ENCODE data around the gene TNNC1.

TNNC1 gene

DNA sequence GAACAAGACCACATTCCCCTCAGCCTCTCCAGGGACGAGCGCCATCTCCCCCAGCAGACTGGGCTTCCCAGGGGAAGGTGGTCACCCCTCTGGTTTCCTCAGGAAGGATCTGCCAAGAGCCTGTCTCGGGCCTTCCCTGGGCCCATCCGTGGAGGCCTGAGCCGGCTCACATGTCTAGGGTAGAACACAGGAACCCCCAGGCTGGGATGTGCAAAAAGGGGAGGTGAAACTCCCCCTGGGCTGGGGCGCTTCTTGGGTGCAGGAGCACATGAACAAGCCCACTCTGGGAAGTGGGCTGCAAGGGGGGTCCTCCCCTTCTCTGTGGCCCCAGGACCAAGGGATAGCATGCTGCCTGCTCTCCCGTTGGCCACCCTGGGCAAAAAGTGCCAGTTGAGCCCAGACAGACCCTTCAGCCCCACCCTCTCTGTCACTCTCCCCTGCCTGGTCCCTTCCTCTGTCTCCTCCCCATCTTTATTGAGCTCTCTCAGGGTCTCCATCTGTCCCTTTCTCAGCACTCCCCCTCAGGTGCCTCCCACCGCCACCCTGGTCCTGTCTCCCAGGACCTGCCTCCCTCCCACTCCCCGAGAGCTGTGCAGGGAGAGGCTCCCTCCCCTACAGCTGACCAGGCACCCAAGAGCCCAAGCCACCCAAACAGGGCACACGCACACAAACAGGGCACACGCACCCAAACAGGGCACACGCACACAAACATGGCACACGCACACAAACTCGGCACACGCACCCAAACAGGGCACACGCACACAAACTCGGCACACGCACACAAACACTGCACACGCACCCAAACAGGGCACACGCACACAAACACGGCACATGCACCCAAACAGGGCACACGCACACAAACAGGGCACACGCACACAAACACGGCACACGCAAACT, 9.8 kb downstream of the TNNC1 start:
- Histone ChIP-seq H3K9ac (ENCODE audit: low read length) (no peak overlapping the region), H3K27me3 (ENCODE audit: control insufficient read depth in 1 of 2, insufficient read depth in 2 of 2, low read length in 2 of 2) (no peaks in the 10 kb centered on the region), H3K36me3 (ENCODE audit: insufficient read depth, low read length) (no peaks in the 10 kb centered on the region), H3K9me3 (ENCODE audit: low read length) (no peaks in the 10 kb centered on the region), H3K27ac (ENCODE audit: low read depth, low read length) (no peak overlapping the region), H3K4me1 (ENCODE audit: insufficient read depth, low read length) (peaks cover 13% of the 10 kb centered on the region), H3K4me3 (ENCODE audit: low read depth in 1 of 2, low read length in 2 of 2) (no peak overlapping the region)

DNA sequence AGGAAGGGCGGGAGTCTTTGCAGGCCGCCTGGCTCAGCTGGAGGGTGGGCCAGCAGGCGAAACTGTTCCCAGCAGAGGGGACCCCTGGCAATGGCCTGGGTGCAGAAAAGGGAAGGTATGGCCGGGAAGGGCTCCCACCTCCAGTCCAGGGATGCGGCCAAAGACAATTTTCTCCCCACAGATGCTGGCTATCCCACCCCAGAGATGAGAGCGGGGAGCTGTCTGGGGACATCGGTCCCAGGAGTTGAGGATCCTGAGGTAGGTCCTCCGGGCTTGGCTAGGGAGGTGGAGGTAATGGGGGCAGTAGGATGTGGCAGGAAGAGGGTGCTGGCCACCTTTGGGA, 10.6 kb downstream of the TNNC1 start:
- Histone ChIP-seq H3K36me3 (ENCODE audit: insufficient read depth, low read length) (no peaks in the 10 kb centered on the region), H3K4me3 (ENCODE audit: low read depth in 1 of 2, low read length in 2 of 2) (no peak overlapping the region), H3K4me1 (ENCODE audit: insufficient read depth, low read length) (peaks cover 13% of the 10 kb centered on the region), H3K27me3 (ENCODE audit: control insufficient read depth in 1 of 2, insufficient read depth in 2 of 2, low read length in 2 of 2) (no peaks in the 10 kb centered on the region), H3K9ac (ENCODE audit: low read length) (no peak overlapping the region), H3K9me3 (ENCODE audit: low read length) (no peaks in the 10 kb centered on the region), H3K27ac (ENCODE audit: low read depth, low read length) (no peak overlapping the region)

DNA sequence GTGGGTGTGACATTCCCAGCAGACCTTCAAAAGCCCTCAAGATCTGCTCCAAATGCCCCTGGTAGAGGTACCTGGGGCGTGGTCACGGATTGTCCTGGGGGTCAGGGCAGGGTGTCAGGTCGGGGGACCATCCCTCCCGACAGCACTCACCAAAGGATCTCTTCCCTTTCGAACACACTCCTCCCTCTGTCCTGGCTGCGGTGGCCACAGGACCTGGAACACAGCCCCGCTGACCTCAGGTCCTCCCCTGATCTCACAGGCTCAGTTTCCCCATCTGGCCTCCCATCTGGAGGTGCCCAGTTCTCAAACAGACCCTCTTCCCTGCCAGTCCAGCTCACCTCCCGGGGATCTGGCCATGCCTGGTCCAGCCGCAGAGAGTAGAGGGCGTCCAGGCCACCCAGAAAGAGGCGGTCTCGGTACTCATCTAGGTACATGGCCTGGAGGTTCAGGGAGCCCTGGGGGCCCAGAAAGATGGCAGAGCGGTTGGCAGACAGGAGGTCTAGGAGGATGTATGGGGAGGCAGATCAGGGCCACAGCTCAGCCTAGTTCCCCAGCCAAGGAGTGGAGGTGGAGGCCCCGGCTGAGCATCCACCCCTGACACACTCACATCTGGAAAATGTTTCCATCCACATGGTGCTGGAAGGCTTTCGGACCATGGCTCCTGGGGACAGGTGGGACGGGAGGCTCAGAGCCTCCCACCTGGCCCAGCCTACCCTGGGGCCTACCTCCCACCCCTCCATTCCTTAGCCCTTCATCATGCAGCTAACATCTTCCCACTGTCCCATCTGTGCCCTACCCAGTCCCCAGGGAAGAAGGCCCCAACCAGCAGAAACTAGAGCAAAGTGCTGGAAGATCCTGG, 11.2 kb downstream of the TNNC1 start:
- no peak overlapping the region for H3K4me3 ChIP-seq (ENCODE audit: low read depth in 1 of 2, low read length in 2 of 2)
- H3K9me3 ChIP-seq (ENCODE audit: low read length) = no peaks in the 10 kb centered on the region
- H3K27ac ChIP-seq (ENCODE audit: low read depth, low read length) = no peak overlapping the region
- no peak overlapping the region for H3K9ac ChIP-seq (ENCODE audit: low read length)
- no peaks in the 10 kb centered on the region for H3K27me3 ChIP-seq (ENCODE audit: control insufficient read depth in 1 of 2, insufficient read depth in 2 of 2, low read length in 2 of 2)
- no peaks in the 10 kb centered on the region for H3K36me3 ChIP-seq (ENCODE audit: insufficient read depth, low read length)
- peaks cover 13% of the 10 kb centered on the region for H3K4me1 ChIP-seq (ENCODE audit: insufficient read depth, low read length)

DNA sequence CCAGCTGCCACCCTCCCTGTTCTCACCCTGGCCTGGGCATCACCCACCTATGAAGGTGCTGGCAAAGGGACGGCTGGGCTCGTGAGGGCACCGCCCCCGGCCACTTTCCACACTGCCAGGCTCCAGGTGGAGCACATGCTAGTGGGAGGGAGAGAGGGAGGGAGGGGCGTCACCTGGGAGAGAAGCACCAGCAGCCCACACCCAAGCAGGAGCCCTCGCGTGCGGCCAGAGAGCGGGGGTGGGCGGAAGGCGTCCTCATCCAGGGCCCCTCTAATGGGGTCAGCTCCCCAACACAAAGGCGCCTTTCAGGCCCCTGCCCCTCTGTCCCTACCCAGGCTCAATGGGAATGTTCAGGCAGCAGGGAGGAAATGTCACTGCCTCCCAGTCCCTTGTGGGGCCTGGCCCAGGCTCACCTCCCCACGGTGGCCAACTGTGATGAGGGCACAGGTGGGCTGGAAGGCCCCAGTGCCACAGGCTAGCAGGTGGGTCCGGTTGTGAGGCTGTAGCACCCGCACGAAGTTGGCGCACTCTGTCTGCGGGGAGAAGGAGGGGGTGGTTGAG, 12.0 kb downstream of the TNNC1 start:
- no peak overlapping the region for H3K27ac ChIP-seq (ENCODE audit: low read depth, low read length)
- peaks cover 11% of the 10 kb centered on the region for H3K4me1 ChIP-seq (ENCODE audit: insufficient read depth, low read length)
- H3K27me3 ChIP-seq (ENCODE audit: control insufficient read depth in 1 of 2, insufficient read depth in 2 of 2, low read length in 2 of 2) = no peaks in the 10 kb centered on the region
- no peaks in the 10 kb centered on the region for H3K9me3 ChIP-seq (ENCODE audit: low read length)
- H3K9ac ChIP-seq (ENCODE audit: low read length) = no peak overlapping the region
- no peak overlapping the region for H3K4me3 ChIP-seq (ENCODE audit: low read depth in 1 of 2, low read length in 2 of 2)
- H3K36me3 ChIP-seq (ENCODE audit: insufficient read depth, low read length) = no peaks in the 10 kb centered on the region

DNA sequence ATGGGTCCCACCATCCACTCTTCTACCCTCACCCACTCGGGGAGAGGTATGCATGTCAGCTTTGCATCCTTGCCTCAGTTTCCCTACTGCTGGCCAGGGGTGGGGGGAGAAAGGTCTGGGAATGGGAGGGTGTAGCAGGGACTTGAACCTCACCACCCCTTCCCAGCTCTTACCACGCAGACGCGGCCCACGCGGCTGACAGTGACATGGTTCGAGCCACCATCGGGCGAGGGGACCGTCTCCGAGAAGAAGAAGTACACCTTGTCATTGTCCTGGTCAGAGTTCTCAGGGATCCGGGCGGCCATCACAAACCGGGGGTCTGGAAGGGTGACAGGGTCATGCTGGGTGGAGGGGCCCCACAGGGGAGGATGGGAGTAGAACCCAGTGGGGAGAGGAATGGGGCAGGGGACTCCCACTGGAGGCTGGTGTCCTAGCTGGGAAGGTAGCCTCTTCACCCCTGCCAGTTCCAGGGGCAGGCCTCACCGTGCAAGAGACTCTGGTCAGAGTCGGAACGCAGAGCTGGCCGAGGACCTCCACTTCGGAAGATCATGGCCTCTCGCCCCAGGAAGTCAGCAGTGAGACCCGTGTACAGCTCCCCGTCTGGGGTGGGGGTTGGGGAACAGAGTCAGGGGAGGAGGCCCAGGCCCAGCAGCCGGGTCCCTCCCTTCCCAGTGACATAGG, 12.6 kb downstream of the TNNC1 start:
- Histone ChIP-seq H3K27me3 (ENCODE audit: control insufficient read depth in 1 of 2, insufficient read depth in 2 of 2, low read length in 2 of 2) (no peaks in the 10 kb centered on the region), H3K4me3 (ENCODE audit: low read depth in 1 of 2, low read length in 2 of 2) (no peak overlapping the region), H3K36me3 (ENCODE audit: insufficient read depth, low read length) (no peaks in the 10 kb centered on the region), H3K9me3 (ENCODE audit: low read length) (no peaks in the 10 kb centered on the region), H3K27ac (ENCODE audit: low read depth, low read length) (no peak overlapping the region), H3K9ac (ENCODE audit: low read length) (no peak overlapping the region), H3K4me1 (ENCODE audit: insufficient read depth, low read length) (peaks cover 8% of the 10 kb centered on the region)

DNA sequence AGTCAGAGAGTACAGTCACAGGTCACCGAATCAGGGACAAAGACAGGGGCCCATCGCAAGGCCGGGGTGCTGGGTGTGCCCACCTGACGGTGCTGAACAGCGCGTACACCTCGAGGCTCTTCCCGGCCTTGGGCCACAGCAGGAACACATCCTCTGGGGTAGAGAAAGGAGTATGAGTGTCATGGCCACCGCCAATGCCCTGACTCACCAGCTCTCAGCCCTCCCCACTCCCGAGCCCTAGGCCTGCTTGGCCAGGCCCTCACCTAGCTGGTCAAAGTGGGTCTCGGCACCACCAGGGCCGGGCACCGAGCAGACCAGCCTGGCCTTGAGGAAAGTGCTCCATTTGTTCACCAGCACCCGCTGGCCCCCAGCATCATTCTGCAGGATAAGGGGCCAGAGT, 13.2 kb downstream of the TNNC1 start:
- Histone ChIP-seq H3K4me1 (ENCODE audit: insufficient read depth, low read length) (peaks cover 7% of the 10 kb centered on the region), H3K9me3 (ENCODE audit: low read length) (no peaks in the 10 kb centered on the region), H3K27ac (ENCODE audit: low read depth, low read length) (no peak overlapping the region), H3K4me3 (ENCODE audit: low read depth in 1 of 2, low read length in 2 of 2) (no peak overlapping the region), H3K9ac (ENCODE audit: low read length) (no peak overlapping the region), H3K36me3 (ENCODE audit: insufficient read depth, low read length) (no peaks in the 10 kb centered on the region), H3K27me3 (ENCODE audit: control insufficient read depth in 1 of 2, insufficient read depth in 2 of 2, low read length in 2 of 2) (no peaks in the 10 kb centered on the region)

DNA sequence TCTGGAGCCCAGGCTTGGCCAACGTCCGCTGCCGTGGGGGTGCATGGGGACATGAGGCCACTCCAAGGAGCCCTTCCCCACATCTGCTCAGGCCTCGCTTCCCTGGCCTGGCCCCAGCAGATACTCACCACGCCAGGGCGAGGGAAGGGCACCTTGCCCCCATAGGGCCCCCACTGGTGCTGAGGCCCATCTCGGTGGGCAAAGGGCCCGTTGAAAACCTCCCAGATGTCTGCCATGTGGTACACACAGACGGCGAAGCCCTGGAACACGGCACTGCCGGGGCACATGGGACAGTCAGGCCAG, 13.6 kb downstream of the TNNC1 start:
- H3K4me3 ChIP-seq (ENCODE audit: low read depth in 1 of 2, low read length in 2 of 2) = no peak overlapping the region
- peaks cover 2% of the 10 kb centered on the region for H3K4me1 ChIP-seq (ENCODE audit: insufficient read depth, low read length)
- H3K27ac ChIP-seq (ENCODE audit: low read depth, low read length) = no peak overlapping the region
- H3K27me3 ChIP-seq (ENCODE audit: control insufficient read depth in 1 of 2, insufficient read depth in 2 of 2, low read length in 2 of 2) = no peaks in the 10 kb centered on the region
- no peak overlapping the region for H3K9ac ChIP-seq (ENCODE audit: low read length)
- no peaks in the 10 kb centered on the region for H3K36me3 ChIP-seq (ENCODE audit: insufficient read depth, low read length)
- H3K9me3 ChIP-seq (ENCODE audit: low read length) = no peaks in the 10 kb centered on the region

DNA sequence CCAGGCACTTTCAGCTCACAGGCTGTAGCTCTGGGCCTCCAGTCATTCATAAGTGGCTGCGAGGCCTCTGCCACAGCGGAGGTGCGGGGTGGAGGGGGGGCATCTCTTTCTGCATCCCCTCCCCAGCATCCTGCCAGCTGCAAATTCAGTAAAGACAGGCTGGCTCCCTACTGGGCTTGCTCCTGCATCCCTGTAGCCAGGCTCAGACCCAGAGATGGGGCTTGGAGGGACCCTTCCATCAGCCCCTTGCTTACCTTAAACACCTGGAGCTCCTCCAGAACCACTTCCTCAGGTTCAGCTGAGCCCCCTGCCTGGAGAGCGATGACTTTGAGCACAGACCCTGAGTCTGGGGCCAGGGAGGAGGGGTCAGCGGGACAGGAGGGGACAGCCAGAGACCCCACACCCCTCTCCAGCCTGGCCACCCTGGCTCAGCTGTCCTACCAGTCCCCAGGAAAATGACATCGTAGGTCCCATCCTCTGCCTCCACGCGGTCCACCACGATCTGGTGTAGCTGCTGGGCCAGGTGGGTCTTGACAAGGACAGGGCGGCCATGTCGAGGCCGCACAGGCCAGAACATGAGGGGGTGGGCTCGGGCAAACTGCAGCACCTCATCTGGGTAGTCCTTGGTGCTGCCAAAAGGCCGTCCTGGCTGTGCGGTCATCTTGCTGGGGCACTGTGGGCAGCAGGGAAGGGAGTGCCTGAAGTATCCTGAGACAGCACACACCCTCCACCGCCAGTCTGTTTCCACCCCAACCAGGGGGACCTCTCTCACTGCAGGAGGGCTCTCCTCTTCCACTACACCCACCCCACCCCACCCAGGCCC, 14.2 kb downstream of the TNNC1 start:
- H3K9ac ChIP-seq (ENCODE audit: low read length) = no peak overlapping the region
- no peak overlapping the region for H3K27ac ChIP-seq (ENCODE audit: low read depth, low read length)
- no peaks in the 10 kb centered on the region for H3K27me3 ChIP-seq (ENCODE audit: control insufficient read depth in 1 of 2, insufficient read depth in 2 of 2, low read length in 2 of 2)
- H3K4me1 ChIP-seq (ENCODE audit: insufficient read depth, low read length) = no peaks in the 10 kb centered on the region
- no peak overlapping the region for H3K4me3 ChIP-seq (ENCODE audit: low read depth in 1 of 2, low read length in 2 of 2)
- H3K36me3 ChIP-seq (ENCODE audit: insufficient read depth, low read length) = no peaks in the 10 kb centered on the region
- no peaks in the 10 kb centered on the region for H3K9me3 ChIP-seq (ENCODE audit: low read length)

DNA sequence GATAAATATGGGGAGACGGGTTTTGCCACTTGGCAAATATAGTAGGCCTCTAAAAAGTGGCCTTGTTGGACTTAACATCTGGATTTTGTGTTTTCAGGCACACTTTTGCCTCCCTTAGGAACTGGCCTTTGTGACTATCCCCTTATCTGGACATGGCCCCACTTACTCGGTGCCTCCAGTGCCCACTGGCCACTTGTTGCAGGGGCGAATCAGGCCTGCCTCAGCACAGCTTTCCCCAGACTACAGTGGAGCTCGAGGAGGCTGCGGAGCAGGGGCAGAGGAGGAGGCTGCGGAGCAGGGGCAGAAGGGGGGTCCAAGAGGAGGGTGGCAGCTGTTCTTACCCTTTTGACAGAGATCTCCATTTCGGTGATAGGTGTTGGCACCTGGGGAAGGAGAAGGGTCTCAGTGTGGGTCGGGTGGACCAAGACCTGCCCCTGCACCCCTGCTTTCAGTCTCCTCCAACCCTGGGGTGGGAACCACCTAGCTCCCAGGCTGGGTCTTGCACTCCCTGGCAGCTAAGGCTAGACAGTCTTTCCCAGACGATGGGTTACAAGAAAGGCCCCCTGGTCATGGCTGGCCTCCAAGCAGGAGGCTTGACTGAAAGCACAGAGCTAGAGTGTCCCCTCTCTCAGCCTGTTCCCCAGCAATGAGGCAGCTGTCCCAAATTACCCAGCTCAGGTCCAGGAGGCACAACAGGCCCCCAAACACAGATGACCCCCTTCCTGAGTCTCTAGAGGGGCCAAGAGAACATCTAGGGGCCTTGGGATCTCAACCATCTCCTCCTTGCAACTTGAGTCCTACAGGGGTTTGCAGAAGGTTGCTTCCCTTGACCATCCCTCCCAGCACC, 15.0 kb downstream of the TNNC1 start:
- no peaks in the 10 kb centered on the region for H3K36me3 ChIP-seq (ENCODE audit: insufficient read depth, low read length)
- H3K4me1 ChIP-seq (ENCODE audit: insufficient read depth, low read length) = no peaks in the 10 kb centered on the region
- H3K27me3 ChIP-seq (ENCODE audit: control insufficient read depth in 1 of 2, insufficient read depth in 2 of 2, low read length in 2 of 2) = no peaks in the 10 kb centered on the region
- H3K4me3 ChIP-seq (ENCODE audit: low read depth in 1 of 2, low read length in 2 of 2) = no peak overlapping the region
- H3K9ac ChIP-seq (ENCODE audit: low read length) = no peak overlapping the region
- no peak overlapping the region for H3K27ac ChIP-seq (ENCODE audit: low read depth, low read length)
- no peaks in the 10 kb centered on the region for H3K9me3 ChIP-seq (ENCODE audit: low read length)

DNA sequence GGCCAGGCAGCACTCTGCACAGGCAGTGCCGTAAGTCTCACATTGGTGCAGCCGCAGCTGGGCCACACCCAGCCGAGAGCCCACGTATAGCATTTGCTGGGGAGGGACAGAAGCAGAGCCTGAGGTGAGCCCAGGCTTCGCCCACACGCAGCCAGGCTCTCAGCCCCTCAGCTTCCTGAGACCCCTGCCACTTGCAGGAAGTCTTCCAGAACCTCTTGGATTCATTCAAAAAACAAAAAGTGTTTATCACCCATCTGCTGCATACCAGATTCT, 15.8 kb downstream of the TNNC1 start:
- H3K9ac ChIP-seq (ENCODE audit: low read length) = no peak overlapping the region
- no peak overlapping the region for H3K27ac ChIP-seq (ENCODE audit: low read depth, low read length)
- no peaks in the 10 kb centered on the region for H3K4me1 ChIP-seq (ENCODE audit: insufficient read depth, low read length)
- H3K9me3 ChIP-seq (ENCODE audit: low read length) = no peaks in the 10 kb centered on the region
- no peak overlapping the region for H3K4me3 ChIP-seq (ENCODE audit: low read depth in 1 of 2, low read length in 2 of 2)
- H3K27me3 ChIP-seq (ENCODE audit: control insufficient read depth in 1 of 2, insufficient read depth in 2 of 2, low read length in 2 of 2) = no peaks in the 10 kb centered on the region
- H3K36me3 ChIP-seq (ENCODE audit: insufficient read depth, low read length) = no peaks in the 10 kb centered on the region
